BE2C (cell line): ENCODE results near the gene CPHXL.
A peak's percentile ranks its signal among the peaks of the same experiment; 100 is the strongest.

Experiments used
- DNase-seq: peaks from one replicate; pipeline ENCODE4 v3.0.0-alpha.2; 2020
- H3K27me3 ChIP-seq: fragments of 250-450 bp; sonication (Bioruptor Pico); 2 replicates; pipeline ENCODE4 v1.5.1; 2020; ENCODE audit warnings: mild to moderate bottlenecking
- H3K36me3 ChIP-seq: fragments of 250-450 bp; sonication (Bioruptor Pico); 2 replicates; pipeline ENCODE4 v1.5.1; 2020; ENCODE audit warnings: mild to moderate bottlenecking
- H3K4me1 ChIP-seq: fragments of 250-450 bp; sonication (Bioruptor Pico); 2 replicates; pipeline ENCODE4 v1.5.1; 2020
- H3K4me3 ChIP-seq: 2 replicates; pipeline ENCODE4 v1.5.1; 2011; ENCODE audit warnings: low read depth, low read length
- H3K9me3 ChIP-seq: fragments of 250-450 bp; sonication (Bioruptor Pico); 2 replicates; pipeline ENCODE4 v1.5.1; 2020
- CTCF ChIP-seq: IDR thresholded peaks from 2 replicates; pipeline ENCODE4 v1.5.1; 2012; ENCODE audit warnings: mild to moderate bottlenecking, low read depth, low read length

Gene CPHXL

GRCh38 chr16:75697571-75697970 is 28.7 kb downstream of the CPHXL start:
- TF ChIP-seq CTCF, result no peak
- H3K36me3 ChIP-seq, result no peaks in the 10 kb centered on the region
- no peaks in the 10 kb centered on the region for H3K4me1 ChIP-seq
- no peak overlapping the region for H3K4me3 ChIP-seq
- no peaks in the 10 kb centered on the region for H3K27me3 ChIP-seq
- no peak for DNase-seq
- no peaks in the 10 kb centered on the region for H3K9me3 ChIP-seq

GRCh38 chr16:75695708-75696107 is 30.6 kb downstream of the CPHXL start:
- Histone ChIP-seq H3K9me3 (no peaks in the 10 kb centered on the region), H3K4me3 (no peak overlapping the region), H3K36me3 (no peaks in the 10 kb centered on the region), H3K27me3 (no peaks in the 10 kb centered on the region), H3K4me1 (no peaks in the 10 kb centered on the region)
- TF ChIP-seq CTCF, result peak; percentile 46
- no peak for DNase-seq

GRCh38 chr16:75687361-75687760 is 38.9 kb downstream of the CPHXL start:
- TF ChIP-seq CTCF, result no peak
- Histone ChIP-seq H3K36me3 (no peaks in the 10 kb centered on the region), H3K4me1 (no peaks in the 10 kb centered on the region), H3K4me3 (no peak overlapping the region), H3K9me3 (no peaks in the 10 kb centered on the region), H3K27me3 (no peaks in the 10 kb centered on the region)
- DNase-seq, result no peak

GRCh38 chr16:75682308-75682707 is 44.0 kb downstream of the CPHXL start:
- Histone ChIP-seq H3K4me1 (no peaks in the 10 kb centered on the region), H3K9me3 (no peaks in the 10 kb centered on the region), H3K4me3 (no peak overlapping the region), H3K27me3 (no peaks in the 10 kb centered on the region), H3K36me3 (no peaks in the 10 kb centered on the region)
- TF ChIP-seq CTCF, result no peak
- no peak for DNase-seq

DNA sequence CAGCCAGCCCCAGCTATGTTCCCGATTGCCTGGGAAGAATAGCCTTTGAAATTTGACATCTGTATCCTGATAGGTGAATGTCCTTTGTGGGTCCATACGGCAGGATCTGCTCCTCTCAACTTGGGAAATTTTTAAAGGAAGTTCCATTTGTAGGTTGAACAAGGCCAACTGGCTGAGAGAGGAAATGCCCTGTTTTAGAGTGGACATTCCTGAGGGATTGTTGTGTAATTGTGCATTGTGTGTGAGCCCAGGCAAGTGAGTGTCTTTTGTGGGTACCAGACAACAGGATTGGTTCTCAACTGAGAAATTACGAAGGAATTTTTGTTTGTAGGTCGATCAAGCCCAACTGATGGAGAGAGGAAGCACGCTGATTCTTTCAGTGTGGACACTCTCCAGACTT is 46.9 kb downstream of the CPHXL start:
- no peaks in the 10 kb centered on the region for H3K27me3 ChIP-seq
- H3K4me1 ChIP-seq, result no peaks in the 10 kb centered on the region
- H3K36me3 ChIP-seq, result no peaks in the 10 kb centered on the region
- H3K9me3 ChIP-seq, result no peaks in the 10 kb centered on the region
- no peak for TF ChIP-seq CTCF
- no peak overlapping the region for H3K4me3 ChIP-seq
- no peak for DNase-seq

- no peak for TF ChIP-seq CTCF
- no peaks in the 10 kb centered on the region for H3K4me1 ChIP-seq
- no peaks in the 10 kb centered on the region for H3K27me3 ChIP-seq
- no peak for DNase-seq
- no peak within 1 kb of the TSS for H3K4me3 ChIP-seq
- H3K36me3 ChIP-seq, result no peaks in the 10 kb centered on the region
- no peaks in the 10 kb centered on the region for H3K9me3 ChIP-seq
Measured at GRCh38 chr16:75676909-75677308, 49.4 kb downstream of the CPHXL start, which contains the start of gene CPHXL2. TSS of gene CPHXL2 (minus strand) at chr16:75677009. CDS start at chr16:75676999, 10 bp downstream.
